B cell (primary cell): ENCODE data around the gene HCST. TPM values are rescaled to one million over a fixed set of nuclear protein-coding genes. Genes with fewer than 3 reads are reported as not detected.

Experiments
- ATAC-seq: fragments of 200-7000 bp; cut with Tn5 transposase; one replicate; pipeline ENCODE4 v1.10.0; 2021; ENCODE audit warnings: low read depth, mild to moderate bottlenecking, moderate number of reproducible peaks, moderate library complexity
- CTCF ChIA-PET: fragments of 350-600 bp; sonication (Branson Sonifier 250); formaldehyde crosslinking; loops from one replicate; lab custom pipeline; 2021; ENCODE audit warnings: antibody characterized with exemption, inconsistent platforms; lab: Charles Lee
- POLR2A ChIA-PET: fragments of 350-600 bp; sonication (Branson Sonifier 250); formaldehyde crosslinking; loops from one replicate; lab custom pipeline; 2021; ENCODE audit warnings: antibody characterized with exemption; lab: Charles Lee
- DNase-seq: peaks from one replicate; pipeline ENCODE4 v3.0.0; 2013
- H2AFZ ChIP-seq: 2 replicates; pipeline ENCODE4 v1.6.1; 2012; ENCODE audit warnings: mild to moderate bottlenecking, low read depth, low read length; ENCODE audit not compliant: insufficient read depth, poor library complexity, severe bottlenecking
- H3K27ac ChIP-seq, 2 donors: 1 replicate in 1 of 2; 2 replicates in 1 of 2; pipeline ENCODE4 v1.5.1; 2012 to 2013; ENCODE audit warnings: low read length in 2 of 2, mild to moderate bottlenecking in 2 of 2, moderate library complexity in 1 of 2
- H3K27me3 ChIP-seq, 4 experiments: fragments of 200-600 bp in 1 of 4; sonication (generic) in 1 of 4; replicated peaks in 1 of 4; 1 replicate in 2 of 4; 2 replicates in 2 of 4; pipeline versions ENCODE4 v1.6.1 to v1.7.0; 2013 to 2016; ENCODE audit warnings: low read length in 3 of 4, mild to moderate bottlenecking in 2 of 4, mixed read lengths in 1 of 4, moderate library complexity in 1 of 4; ENCODE audit not compliant: insufficient read depth in 4 of 4, control insufficient read depth in 3 of 4; ENCODE audit errors: control extremely low read depth in 1 of 4
- H3K36me3 ChIP-seq, 2 experiments: replicated peaks in 1 of 2; 1 replicate in 1 of 2; 2 replicates in 1 of 2; pipeline versions ENCODE4 v1.6.1 to v1.7.1; 2013; ENCODE audit warnings: low read length in 1 of 2; ENCODE audit not compliant: insufficient read depth in 2 of 2, control insufficient read depth in 1 of 2; ENCODE audit errors: control extremely low read depth in 1 of 2, extremely low read depth in 1 of 2
- H3K4me1 ChIP-seq, 2 donors: fragments of 200-600 bp in 1 of 2; sonication (generic) in 1 of 2; 1 replicate in 1 of 2; 2 replicates in 1 of 2; pipeline versions ENCODE4 v1.5.1 to v1.6.1; 2013 to 2017; ENCODE audit warnings: low read length in 2 of 2; ENCODE audit not compliant: control insufficient read depth in 2 of 2, insufficient read depth in 2 of 2
- H3K4me2 ChIP-seq: replicated peaks from 2 replicates; pipeline ENCODE3; 2012; ENCODE audit warnings: mild to moderate bottlenecking, low read depth, low read length; ENCODE audit not compliant: poor library complexity, severe bottlenecking
- H3K4me3 ChIP-seq, 5 experiments: fragments of 200-600 bp in 1 of 5; sonication (generic) in 1 of 5; 1 replicate in 3 of 5; 2 replicates in 2 of 5; pipeline versions ENCODE4 v1.5.1 to v1.7.0; 2011 to 2016; ENCODE audit warnings: low read length in 4 of 5, mild to moderate bottlenecking in 4 of 5, low read depth in 2 of 5, control low read depth in 1 of 5, moderate library complexity in 1 of 5; ENCODE audit not compliant: insufficient read depth in 1 of 5; ENCODE audit errors: control extremely low read depth in 1 of 5, extremely low read depth in 1 of 5
- H3K79me2 ChIP-seq: fragments of 200-600 bp; sonication (generic); one replicate; pipeline ENCODE4 v1.6.0; 2016; ENCODE audit warnings: low read length; ENCODE audit not compliant: control insufficient read depth, insufficient read depth
- H3K9ac ChIP-seq: fragments of 200-600 bp; sonication (generic); 2 replicates; pipeline ENCODE4 v1.6.1; 2017; ENCODE audit warnings: mild to moderate bottlenecking, low read length, moderate library complexity
- H3K9me3 ChIP-seq, 3 donors: one replicate each; pipeline versions ENCODE4 v1.6.1 to v1.7.1; 2013; ENCODE audit warnings: low read length in 2 of 3; ENCODE audit not compliant: control insufficient read depth in 2 of 3, insufficient read depth in 1 of 3; ENCODE audit errors: control extremely low read depth in 1 of 3
- H4K20me1 ChIP-seq: 2 replicates; pipeline ENCODE4 v1.6.0; 2012; ENCODE audit warnings: mild to moderate bottlenecking, low read length; ENCODE audit not compliant: insufficient read depth, control insufficient read depth, poor library complexity, severe bottlenecking
- H3K27ac Mint-ChIP-seq: one replicate; pipeline ENCODE4 v1.8.0; 2021; ENCODE audit warnings: mixed read lengths
- H3K27me3 Mint-ChIP-seq: one replicate; pipeline ENCODE4 v1.8.0; 2021; ENCODE audit warnings: mixed read lengths
- H3K4me1 Mint-ChIP-seq: one replicate; pipeline ENCODE4 v1.8.0; 2021; ENCODE audit warnings: mixed read lengths
- H3K4me3 Mint-ChIP-seq: one replicate; pipeline ENCODE4 v1.8.0; 2021; ENCODE audit warnings: mixed read lengths
- H3K9me3 Mint-ChIP-seq: one replicate; pipeline ENCODE4 v1.8.0; 2022; ENCODE audit warnings: mixed read lengths; ENCODE audit not compliant: insufficient read depth
- EZH2 ChIP-seq: IDR thresholded peaks from 2 replicates; pipeline ENCODE4 v1.6.1; 2012; ENCODE audit warnings: borderline replicate concordance, low read depth, mild to moderate bottlenecking, moderate library complexity, low read length; ENCODE audit not compliant: insufficient read depth, poor library complexity, severe bottlenecking
- WGBS: methylation state at CpG from one replicate; pipeline ENCODE4 v1.1.5; 2013; ENCODE audit warnings: missing lambda C conversion rate; ENCODE audit not compliant: insufficient coverage; 5-methylcytosine and 5-hydroxymethylcytosine counted together
- intact Hi-C: fragments of 100-400 bp; cut with micrococcal nuclease; formaldehyde crosslinking; loops from one replicate; pipeline ENCODE4 v1.10.0; 2022
- polyA minus RNA-seq: library from RNA; depleted of rRNA, polyadenylated mRNA; stranded (reverse); fragments of >200 nt; gene quantifications from 2 replicates; pipeline ENCODE4 v1.2.3, GENCODE V29; 2012
- polyA plus RNA-seq: library from polyadenylated mRNA; depleted of rRNA; stranded (reverse); fragments of >200 nt; gene quantifications from 2 replicates; pipeline ENCODE4 v1.2.3, GENCODE V29; 2012
- total RNA-seq, 2 donors: library from RNA; stranded (reverse); fragments of 120-200 nt in 1 of 2; gene quantifications; 1 replicate in 1 of 2; 2 replicates in 1 of 2; pipeline versions ENCODE4 v1.2.3 to v1.2.4, GENCODE V29; 2013 to 2022
- TF ChIP-seq, protein P1 (sequence below): fragments of 200-600 bp; IDR thresholded peaks from one replicate; pipeline ENCODE4 v1.8.0; 2022; ENCODE audit warnings: antibody characterized with exemption, mild to moderate bottlenecking

The HCST gene, protein sequence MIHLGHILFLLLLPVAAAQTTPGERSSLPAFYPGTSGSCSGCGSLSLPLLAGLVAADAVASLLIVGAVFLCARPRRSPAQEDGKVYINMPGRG
- 2.9 and 4.8 TPM in 2 replicates for total RNA-seq
- 15.4 TPM for total RNA-seq (2013)
- polyA plus RNA-seq = 29.8 and 40.6 TPM in 2 replicates
- 20.8 and 29.4 TPM in 2 replicates for polyA minus RNA-seq

DNA sequence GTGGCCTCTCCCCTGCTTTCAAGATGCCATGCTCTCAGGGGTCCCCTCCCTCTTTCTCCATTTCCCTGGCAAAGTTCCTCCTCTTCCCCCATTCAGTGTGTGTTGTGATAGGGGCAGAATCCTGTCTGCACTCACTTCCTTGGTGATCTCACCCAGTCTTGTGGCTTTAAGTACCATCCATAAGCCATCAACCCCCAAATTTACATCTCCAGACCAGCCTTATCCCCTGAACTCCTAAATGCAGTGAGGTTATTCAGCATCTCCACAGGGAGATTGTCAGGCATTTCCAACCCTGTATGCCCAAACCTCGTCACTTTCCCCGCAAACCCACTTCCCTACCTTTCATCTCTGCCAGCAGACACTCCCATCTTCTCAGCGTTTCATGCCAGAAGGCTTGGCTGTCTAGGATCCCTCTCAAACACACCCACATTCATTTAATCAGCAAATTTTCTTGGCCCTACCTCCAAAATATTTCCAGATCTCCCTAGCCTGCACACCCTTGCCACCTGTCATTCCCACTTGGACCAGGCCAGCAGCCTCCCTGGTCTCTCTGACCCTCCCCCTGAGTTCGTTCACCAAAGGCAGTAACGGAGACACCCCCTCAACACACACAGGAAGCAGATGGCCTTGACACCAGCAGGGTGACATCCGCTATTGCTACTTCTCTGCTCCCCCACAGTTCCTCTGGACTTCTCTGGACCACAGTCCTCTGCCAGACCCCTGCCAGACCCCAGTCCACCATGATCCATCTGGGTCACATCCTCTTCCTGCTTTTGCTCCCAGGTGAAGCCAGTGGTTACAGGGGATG is at the start of gene HCST:
Gene HCST (plus strand): TSS at position 676 of the 808 bp plus-strand sequence. CDS start 65 bp downstream, at position 741.
- CTCF ChIA-PET = interaction anchor here (0.8 to 2.3 kb wide), 3 partner anchors 20 to 47 kb away, joined by 3 to 11 read pairs (median 3); no protein-coding TSS in a partner anchor
- H3K27ac ChIP-seq = peak within 1 kb of the TSS; percentile 100
- peaks cover 63% of the 10 kb centered on the region for H3K4me1 Mint-ChIP-seq
- H3K27ac Mint-ChIP-seq = peak within 1 kb of the TSS; percentile 99
- H3K9me3 Mint-ChIP-seq = no peaks in the 10 kb centered on the region
- H3K4me3 Mint-ChIP-seq = peak within 1 kb of the TSS; percentile 86
- no peak within 1 kb of the TSS for H2AFZ ChIP-seq
- peak within 1 kb of the TSS; percentile 39 to 55 (median 43) for H3K4me3 ChIP-seq
- peak within 1 kb of the TSS; percentile 50 for H3K9ac ChIP-seq
- H3K9me3 ChIP-seq = peaks cover 0 to 3% (median 0%) of the 10 kb centered on the region in 3 donors
- H3K36me3 ChIP-seq = peaks cover 6 to 19% of the 10 kb centered on the region in 2 experiments
- intact Hi-C loops = loop anchor here (2.0 to 10.0 kb wide), 2 partner anchors 157 to 187 kb away; partner anchors contain the start of genes KMT2B, PSENEN and U2AF1L4
- no peaks in the 10 kb centered on the region for H3K27me3 Mint-ChIP-seq
- WGBS = 0% methylated on average over 6 of the region's 6 CpGs
- no peak for ATAC-seq
- H3K4me2 ChIP-seq = peak within 1 kb of the TSS; percentile 79
- no peaks in the 10 kb centered on the region for H3K27me3 ChIP-seq
- peak; percentile 79 for DNase-seq
- peaks cover 25% of the 10 kb centered on the region for H4K20me1 ChIP-seq
- peaks cover 25% of the 10 kb centered on the region for H3K79me2 ChIP-seq
- H3K4me1 ChIP-seq = peaks cover 58 to 70% of the 10 kb centered on the region in 2 donors
- POLR2A ChIA-PET = interaction anchor here (2.4 kb wide), 1 partner anchor 28 kb away, joined by 34 read pairs; no protein-coding TSS in a partner anchor
- TF ChIP-seq EZH2 = no peak
- TF ChIP-seq, protein P1, sequence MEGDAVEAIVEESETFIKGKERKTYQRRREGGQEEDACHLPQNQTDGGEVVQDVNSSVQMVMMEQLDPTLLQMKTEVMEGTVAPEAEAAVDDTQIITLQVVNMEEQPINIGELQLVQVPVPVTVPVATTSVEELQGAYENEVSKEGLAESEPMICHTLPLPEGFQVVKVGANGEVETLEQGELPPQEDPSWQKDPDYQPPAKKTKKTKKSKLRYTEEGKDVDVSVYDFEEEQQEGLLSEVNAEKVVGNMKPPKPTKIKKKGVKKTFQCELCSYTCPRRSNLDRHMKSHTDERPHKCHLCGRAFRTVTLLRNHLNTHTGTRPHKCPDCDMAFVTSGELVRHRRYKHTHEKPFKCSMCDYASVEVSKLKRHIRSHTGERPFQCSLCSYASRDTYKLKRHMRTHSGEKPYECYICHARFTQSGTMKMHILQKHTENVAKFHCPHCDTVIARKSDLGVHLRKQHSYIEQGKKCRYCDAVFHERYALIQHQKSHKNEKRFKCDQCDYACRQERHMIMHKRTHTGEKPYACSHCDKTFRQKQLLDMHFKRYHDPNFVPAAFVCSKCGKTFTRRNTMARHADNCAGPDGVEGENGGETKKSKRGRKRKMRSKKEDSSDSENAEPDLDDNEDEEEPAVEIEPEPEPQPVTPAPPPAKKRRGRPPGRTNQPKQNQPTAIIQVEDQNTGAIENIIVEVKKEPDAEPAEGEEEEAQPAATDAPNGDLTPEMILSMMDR = no peak
